Ascending aorta (tissue), 2 donors: ENCODE measurements around the gene TFB2M. TPM values are rescaled to one million over a fixed set of nuclear protein-coding genes. Genes with fewer than 3 reads are reported as not detected.

Experiments
- DNase-seq, 2 donors: peaks; one replicate each; pipeline ENCODE4 v3.0.0-alpha.2; 2019; ENCODE audit warnings: low spot score in 2 of 2
- H3K27ac ChIP-seq, 2 donors: fragments of 200-600 bp; sonication (generic); one replicate each; pipeline ENCODE4 v1.5.1; 2016 to 2017; ENCODE audit warnings: mild to moderate bottlenecking in 1 of 2
- H3K27me3 ChIP-seq: fragments of 200-600 bp; sonication (generic); one replicate; pipeline ENCODE4 v1.5.1; 2017
- H3K36me3 ChIP-seq, 2 donors: fragments of 200-600 bp; sonication (generic); one replicate each; pipeline ENCODE4 v1.5.1; 2016
- H3K4me1 ChIP-seq, 2 donors: fragments of 200-600 bp; sonication (generic); one replicate each; pipeline ENCODE4 v1.5.1; 2016 to 2017; ENCODE audit warnings: mild to moderate bottlenecking in 1 of 2
- H3K4me3 ChIP-seq, 2 donors: fragments of 200-600 bp; sonication (generic); one replicate each; pipeline ENCODE4 v1.5.1; 2016 to 2017; ENCODE audit warnings: mild to moderate bottlenecking in 1 of 2
- H3K9me3 ChIP-seq, 2 donors: fragments of 200-600 bp; sonication (generic); one replicate each; pipeline ENCODE4 v1.5.1; 2016
- intact Hi-C: fragments of 100-400 bp; cut with DNase I; formaldehyde crosslinking; loops from one replicate; pipeline ENCODE4 v1.15.1; 2023
- total RNA-seq: library from RNA; depleted of rRNA; stranded (reverse); fragments of >200 nt; gene quantifications from one replicate; pipeline ENCODE4 v1.1.0, GENCODE V29; 2016
- TF ChIP-seq, protein P1 (sequence below), 3 experiments: fragments of 200-600 bp in 2 of 3; fragments of 450-650 bp in 1 of 3; sonication (generic) in 2 of 3; IDR thresholded peaks; one replicate each; pipeline ENCODE4 v1.5.1; 2016 to 2019; ENCODE audit warnings: antibody characterized with exemption in 3 of 3, mild to moderate bottlenecking in 1 of 3, moderate library complexity in 1 of 3

Gene TFB2M
- total RNA-seq, 1 donor from 2014 or later = 1.6 TPM

DNA sequence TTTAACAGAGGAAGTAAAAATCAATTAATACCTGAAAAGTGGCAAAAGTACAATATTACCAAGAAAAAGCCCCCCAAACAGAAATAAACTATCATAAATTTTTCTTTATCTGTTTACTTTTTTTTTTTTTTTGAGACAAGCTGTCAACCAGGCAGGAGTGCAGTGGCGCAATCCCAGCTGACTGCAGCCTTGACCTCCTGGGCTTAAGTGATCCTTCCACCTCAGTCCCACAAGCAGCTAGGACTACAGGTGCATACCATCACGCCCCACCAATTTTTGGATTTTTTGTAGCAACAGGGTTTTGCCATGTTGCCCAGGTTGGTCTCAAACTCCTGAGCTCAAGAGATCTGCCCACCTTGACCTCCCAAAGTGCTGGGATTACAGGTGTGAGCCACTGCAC is 8.0 kb downstream of the TFB2M start:
- Histone ChIP-seq H3K9me3 (no peaks in the 10 kb centered on the region), H3K4me1 (no peaks in the 10 kb centered on the region), H3K27me3 (no peaks in the 10 kb centered on the region), H3K36me3 (peaks cover 18 to 52% of the 10 kb centered on the region in 2 donors), H3K27ac (no peak overlapping the region), H3K4me3 (no peak overlapping the region)
- intact Hi-C loops = no loop called here
- DNase-seq = no peak
- TF ChIP-seq, protein P1, sequence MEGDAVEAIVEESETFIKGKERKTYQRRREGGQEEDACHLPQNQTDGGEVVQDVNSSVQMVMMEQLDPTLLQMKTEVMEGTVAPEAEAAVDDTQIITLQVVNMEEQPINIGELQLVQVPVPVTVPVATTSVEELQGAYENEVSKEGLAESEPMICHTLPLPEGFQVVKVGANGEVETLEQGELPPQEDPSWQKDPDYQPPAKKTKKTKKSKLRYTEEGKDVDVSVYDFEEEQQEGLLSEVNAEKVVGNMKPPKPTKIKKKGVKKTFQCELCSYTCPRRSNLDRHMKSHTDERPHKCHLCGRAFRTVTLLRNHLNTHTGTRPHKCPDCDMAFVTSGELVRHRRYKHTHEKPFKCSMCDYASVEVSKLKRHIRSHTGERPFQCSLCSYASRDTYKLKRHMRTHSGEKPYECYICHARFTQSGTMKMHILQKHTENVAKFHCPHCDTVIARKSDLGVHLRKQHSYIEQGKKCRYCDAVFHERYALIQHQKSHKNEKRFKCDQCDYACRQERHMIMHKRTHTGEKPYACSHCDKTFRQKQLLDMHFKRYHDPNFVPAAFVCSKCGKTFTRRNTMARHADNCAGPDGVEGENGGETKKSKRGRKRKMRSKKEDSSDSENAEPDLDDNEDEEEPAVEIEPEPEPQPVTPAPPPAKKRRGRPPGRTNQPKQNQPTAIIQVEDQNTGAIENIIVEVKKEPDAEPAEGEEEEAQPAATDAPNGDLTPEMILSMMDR (IDR thresholded peaks at IDR 0.05) = no peak

DNA sequence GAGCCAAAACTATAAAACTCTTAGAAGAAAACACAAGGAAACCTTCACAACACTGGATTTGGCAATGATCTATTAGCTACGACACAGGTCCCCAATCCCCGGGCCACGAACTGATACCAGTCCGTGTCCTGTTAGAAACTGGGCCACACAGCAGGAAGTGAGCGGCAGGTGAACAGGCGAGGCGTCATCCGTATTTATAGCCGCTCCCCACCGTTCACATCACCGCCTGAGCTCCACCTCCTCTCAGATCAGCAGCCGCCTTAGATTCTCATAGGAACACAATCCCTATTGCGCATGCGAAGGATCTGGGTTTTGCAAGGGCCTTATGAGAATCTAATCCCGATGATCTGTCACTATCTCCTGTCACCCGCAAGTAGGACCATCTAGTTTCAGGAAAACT is 11.9 kb downstream of the TFB2M start:
- peaks cover 26 to 71% of the 10 kb centered on the region in 2 donors for H3K36me3 ChIP-seq
- no peak overlapping the region for H3K27ac ChIP-seq
- no peaks in the 10 kb centered on the region for H3K27me3 ChIP-seq
- no peaks in the 10 kb centered on the region for H3K4me1 ChIP-seq
- DNase-seq = no peak
- no peak overlapping the region for H3K4me3 ChIP-seq
- TF ChIP-seq, protein P1 (IDR thresholded peaks at IDR 0.05) = no peak
- intact Hi-C loops = no loop called here
- H3K9me3 ChIP-seq = no peaks in the 10 kb centered on the region

DNA sequence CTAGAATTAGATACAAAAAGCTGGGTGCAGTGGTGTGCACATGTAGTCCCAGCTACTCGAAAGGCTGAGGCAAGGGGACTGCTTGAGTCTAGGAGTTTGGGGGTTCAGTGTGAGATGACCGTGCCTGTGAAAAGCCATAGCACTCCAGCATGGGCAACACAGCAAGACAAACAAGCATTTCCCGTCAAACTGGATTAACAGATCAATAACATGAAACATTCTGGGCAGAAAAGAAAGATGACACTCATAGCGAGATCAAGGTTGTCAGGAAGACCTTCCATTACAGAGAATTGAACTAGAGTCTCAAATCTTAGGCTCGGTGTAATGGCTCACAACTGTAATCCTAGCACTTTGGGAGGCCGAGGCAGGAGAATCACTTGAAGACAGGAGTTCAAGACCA is 14.0 kb downstream of the TFB2M start:
- H3K4me3 ChIP-seq = no peak overlapping the region

DNA sequence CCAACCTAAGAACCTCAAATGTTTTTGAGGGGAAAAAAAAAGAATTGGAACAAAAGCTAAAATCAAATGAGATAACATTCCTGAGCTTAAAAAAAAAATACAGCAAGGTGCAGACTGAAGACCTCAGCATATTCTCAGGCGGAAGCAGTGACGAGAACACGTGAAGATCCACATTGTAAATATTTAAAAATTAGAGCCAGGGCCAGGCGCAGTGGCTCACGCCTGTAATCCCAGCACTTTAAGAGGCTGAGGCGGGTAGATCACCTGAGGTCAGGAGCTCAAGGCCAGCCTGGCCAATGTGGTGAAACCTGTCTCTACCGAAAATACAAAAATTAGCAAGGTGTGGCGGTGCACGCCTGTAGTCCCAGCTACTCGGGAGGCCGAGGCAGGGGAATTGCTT is 15.7 kb downstream of the TFB2M start:
- TF ChIP-seq, protein P1 (IDR thresholded peaks at IDR 0.05) = no peak
- H3K4me1 ChIP-seq = no peaks in the 10 kb centered on the region
- no peaks in the 10 kb centered on the region for H3K27me3 ChIP-seq
- no peak overlapping the region for H3K4me3 ChIP-seq
- intact Hi-C loops = no loop called here
- DNase-seq = no peak
- no peaks in the 10 kb centered on the region for H3K9me3 ChIP-seq
- no peak overlapping the region for H3K27ac ChIP-seq
- H3K36me3 ChIP-seq = peaks cover 31 to 57% of the 10 kb centered on the region in 2 donors

More for the DNA sequence above, 14.0 kb downstream of the TFB2M start:
- H3K4me1 ChIP-seq = no peaks in the 10 kb centered on the region
- intact Hi-C loops = no loop called here
- peaks cover 35 to 61% of the 10 kb centered on the region in 2 donors for H3K36me3 ChIP-seq
- H3K27me3 ChIP-seq = no peaks in the 10 kb centered on the region
- no peak for DNase-seq
- no peaks in the 10 kb centered on the region for H3K9me3 ChIP-seq
- TF ChIP-seq, protein P1 (IDR thresholded peaks at IDR 0.05) = no peak
- no peak overlapping the region for H3K27ac ChIP-seq

DNA sequence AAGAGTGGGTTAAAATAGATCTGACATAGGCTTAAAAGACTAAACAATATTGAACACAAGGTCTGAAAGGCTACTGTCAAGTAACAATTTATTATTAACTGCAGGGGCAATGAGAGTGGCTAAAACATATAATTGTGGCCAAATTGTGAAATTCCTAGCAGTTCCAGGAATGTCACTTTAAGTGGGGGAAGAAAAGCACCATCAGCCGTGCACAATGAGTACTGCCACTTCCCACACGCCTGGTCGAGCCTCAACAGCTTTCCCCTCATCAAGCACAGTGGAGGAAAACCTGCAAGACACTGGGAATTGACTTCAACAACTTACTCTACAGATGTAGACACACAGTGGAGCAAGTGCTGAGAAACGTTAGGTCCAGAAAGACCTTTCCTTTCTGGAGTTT is 16.4 kb downstream of the TFB2M start:
- intact Hi-C loops = no loop called here
- H3K9me3 ChIP-seq = no peaks in the 10 kb centered on the region
- no peaks in the 10 kb centered on the region for H3K4me1 ChIP-seq
- no peak for DNase-seq
- TF ChIP-seq, protein P1 (IDR thresholded peaks at IDR 0.05) = no peak
- H3K4me3 ChIP-seq = no peak overlapping the region
- H3K36me3 ChIP-seq = peaks cover 26 to 58% of the 10 kb centered on the region in 2 donors
- H3K27me3 ChIP-seq = no peaks in the 10 kb centered on the region
- no peak overlapping the region for H3K27ac ChIP-seq

DNA sequence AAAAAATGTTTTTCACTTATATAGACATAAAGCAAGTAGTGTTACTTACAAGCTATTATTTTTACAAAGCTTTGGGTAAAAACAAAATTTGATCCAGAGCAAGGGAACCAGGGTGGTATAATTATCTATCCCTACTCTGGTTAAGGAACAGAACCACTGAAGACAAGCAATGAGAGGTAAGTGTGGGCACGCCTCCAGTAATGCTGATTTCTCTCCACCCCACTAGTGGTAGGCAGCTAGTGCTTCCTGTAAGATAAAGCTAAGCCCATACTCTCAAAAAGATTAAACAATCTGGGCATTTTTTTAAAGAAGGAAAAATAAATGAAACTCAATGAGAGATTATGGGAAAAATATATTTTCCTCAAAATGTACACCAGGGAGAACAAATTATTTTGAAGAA is 22.1 kb downstream of the TFB2M start:
- Histone ChIP-seq H3K9me3 (no peaks in the 10 kb centered on the region), H3K27me3 (no peaks in the 10 kb centered on the region), H3K27ac (no peak overlapping the region), H3K4me3 (no peak overlapping the region), H3K36me3 (peaks cover 32 to 54% of the 10 kb centered on the region in 2 donors), H3K4me1 (no peaks in the 10 kb centered on the region)
- DNase-seq = no peak
- TF ChIP-seq, protein P1 (IDR thresholded peaks at IDR 0.05) = no peak
- intact Hi-C loops = no loop called here
